Measurements from ENCODE around the gene DNAJC5.
"Not testable (repeated sequence)": the region's sequence is repeated elsewhere in the genome, so short reads cannot be mapped to it uniquely, and the experiment has no call there.

Gene DNAJC5

GRCh38 chr20:63929071-63929470 lies 34.1 kb downstream of the DNAJC5 start:
- no peaks in the 10 kb centered on the region for H3F3A ChIP-seq (ENCODE audit: low read depth)
- no peaks in the 10 kb centered on the region for H3K9me2 ChIP-seq (replicated peaks; ENCODE audit: low read depth, low read length)
- no peak for TF ChIP-seq EZH2phosphoT487 (IDR thresholded peaks at IDR 0.05; ENCODE audit: borderline replicate concordance)
- TF ChIP-seq CTCF (conservative IDR thresholded peaks at IDR 0.05; ENCODE audit: low read length), result no peak
- H4K20me1 ChIP-seq (ENCODE audit: insufficient read depth, low read length, poor library complexity, severe bottlenecking), result peaks cover 4% of the 10 kb centered on the region
- H3K9ac ChIP-seq (ENCODE audit: low read depth, low read length, poor library complexity, severe bottlenecking), result no peak overlapping the region
- no peak overlapping the region for H3K4me3 ChIP-seq (ENCODE audit: low read length, poor library complexity, severe bottlenecking)
- H2AFZ ChIP-seq (ENCODE audit: low read length), result no peak overlapping the region
- peaks cover 9% of the 10 kb centered on the region; the same call in 1 of the 2 replicates for H3K79me2 ChIP-seq (ENCODE audit: insufficient read depth, low read length)
- H3K9me3 ChIP-seq (ENCODE audit: insufficient read depth, low read depth, low read length), result no peaks in the 10 kb centered on the region
- H3K27me3 ChIP-seq (ENCODE audit: insufficient read depth, low read length, poor library complexity, severe bottlenecking), result no peaks in the 10 kb centered on the region
- no peaks in the 10 kb centered on the region for H3K4me1 ChIP-seq (ENCODE audit: insufficient read depth, low read length, poor library complexity, severe bottlenecking)
- peaks cover 61% of the 10 kb centered on the region; the same call in 1 of the 2 replicates for H3K36me3 ChIP-seq (ENCODE audit: insufficient read depth, low read length)
- H3K4me2 ChIP-seq (ENCODE audit: low read depth, low read length, poor library complexity, severe bottlenecking), result no peak overlapping the region

- not testable (repeated sequence) for H4K20me1 ChIP-seq (ENCODE audit: insufficient read depth, low read length, poor library complexity, severe bottlenecking); H3K9me2 ChIP-seq (replicated peaks; ENCODE audit: low read depth, low read length)
- H3K36me3 ChIP-seq (ENCODE audit: insufficient read depth, low read length), result peaks cover 61% of the 10 kb centered on the region; the same call in 1 of the 2 replicates
These were observed 34.6 kb downstream of the DNAJC5 start for GRCh38 chr20:63929473-63929883.

GRCh38 chr20:63930971-63931553 lies 36.1 kb downstream of the DNAJC5 start:
- H3K4me2 ChIP-seq (ENCODE audit: low read depth, low read length, poor library complexity, severe bottlenecking), result no peak overlapping the region
- no peaks in the 10 kb centered on the region for H3K4me1 ChIP-seq (ENCODE audit: insufficient read depth, low read length, poor library complexity, severe bottlenecking)
- H2AFZ ChIP-seq (ENCODE audit: low read length), result no peak overlapping the region
- H3K9ac ChIP-seq (ENCODE audit: low read depth, low read length, poor library complexity, severe bottlenecking), result no peak overlapping the region
- H3K27me3 ChIP-seq (ENCODE audit: insufficient read depth, low read length, poor library complexity, severe bottlenecking), result no peaks in the 10 kb centered on the region
- H3F3A ChIP-seq (ENCODE audit: low read depth), result no peaks in the 10 kb centered on the region
- no peak for TF ChIP-seq EZH2phosphoT487 (IDR thresholded peaks at IDR 0.05; ENCODE audit: borderline replicate concordance)
- TF ChIP-seq CTCF (conservative IDR thresholded peaks at IDR 0.05; ENCODE audit: low read length), result no peak
- H3K9me2 ChIP-seq (replicated peaks; ENCODE audit: low read depth, low read length), result no peaks in the 10 kb centered on the region
- no peak overlapping the region for H3K4me3 ChIP-seq (ENCODE audit: low read length, poor library complexity, severe bottlenecking)
- peaks cover 9% of the 10 kb centered on the region for H4K20me1 ChIP-seq (ENCODE audit: insufficient read depth, low read length, poor library complexity, severe bottlenecking)
- peaks cover 4% of the 10 kb centered on the region; the same call in 1 of the 2 replicates for H3K79me2 ChIP-seq (ENCODE audit: insufficient read depth, low read length)
- H3K36me3 ChIP-seq (ENCODE audit: insufficient read depth, low read length), result peaks cover 75% of the 10 kb centered on the region; the same call in 1 of the 2 replicates
- no peaks in the 10 kb centered on the region for H3K9me3 ChIP-seq (ENCODE audit: insufficient read depth, low read depth, low read length)

More at GRCh38 chr20:63929473-63929883, 34.6 kb downstream of the DNAJC5 start:
- H3K79me2 ChIP-seq (ENCODE audit: insufficient read depth, low read length); H3K4me1 ChIP-seq (ENCODE audit: insufficient read depth, low read length, poor library complexity, severe bottlenecking); H3K9me3 ChIP-seq (ENCODE audit: insufficient read depth, low read depth, low read length); H3K4me2 ChIP-seq (ENCODE audit: low read depth, low read length, poor library complexity, severe bottlenecking); H2AFZ ChIP-seq (ENCODE audit: low read length); H3K4me3 ChIP-seq (ENCODE audit: low read length, poor library complexity, severe bottlenecking); H3K27me3 ChIP-seq (ENCODE audit: insufficient read depth, low read length, poor library complexity, severe bottlenecking); H3K9ac ChIP-seq (ENCODE audit: low read depth, low read length, poor library complexity, severe bottlenecking); H3F3A ChIP-seq (ENCODE audit: low read depth): not testable (repeated sequence)

GRCh38 chr20:63931735-63932134 lies 36.8 kb downstream of the DNAJC5 start:
- peaks cover 80% of the 10 kb centered on the region; the same call in 1 of the 2 replicates for H3K36me3 ChIP-seq (ENCODE audit: insufficient read depth, low read length)
- H3K9me3 ChIP-seq (ENCODE audit: insufficient read depth, low read depth, low read length), result no peaks in the 10 kb centered on the region
- H3F3A ChIP-seq (ENCODE audit: low read depth), result no peaks in the 10 kb centered on the region
- peaks cover 9% of the 10 kb centered on the region for H4K20me1 ChIP-seq (ENCODE audit: insufficient read depth, low read length, poor library complexity, severe bottlenecking)
- H3K4me1 ChIP-seq (ENCODE audit: insufficient read depth, low read length, poor library complexity, severe bottlenecking), result no peaks in the 10 kb centered on the region
- H3K9ac ChIP-seq (ENCODE audit: low read depth, low read length, poor library complexity, severe bottlenecking), result no peak overlapping the region
- H2AFZ ChIP-seq (ENCODE audit: low read length), result no peak overlapping the region
- H3K4me2 ChIP-seq (ENCODE audit: low read depth, low read length, poor library complexity, severe bottlenecking), result no peak overlapping the region
- no peaks in the 10 kb centered on the region for H3K9me2 ChIP-seq (replicated peaks; ENCODE audit: low read depth, low read length)
- TF ChIP-seq CTCF (conservative IDR thresholded peaks at IDR 0.05; ENCODE audit: low read length) (no peak), EZH2phosphoT487 (IDR thresholded peaks at IDR 0.05; ENCODE audit: borderline replicate concordance) (no peak)
- no peak overlapping the region for H3K4me3 ChIP-seq (ENCODE audit: low read length, poor library complexity, severe bottlenecking)
- no peaks in the 10 kb centered on the region for H3K27me3 ChIP-seq (ENCODE audit: insufficient read depth, low read length, poor library complexity, severe bottlenecking)
- H3K79me2 ChIP-seq (ENCODE audit: insufficient read depth, low read length), result no peaks in the 10 kb centered on the region
